Measurements from ENCODE around the gene EIF3L.

The EIF3L gene

DNA sequence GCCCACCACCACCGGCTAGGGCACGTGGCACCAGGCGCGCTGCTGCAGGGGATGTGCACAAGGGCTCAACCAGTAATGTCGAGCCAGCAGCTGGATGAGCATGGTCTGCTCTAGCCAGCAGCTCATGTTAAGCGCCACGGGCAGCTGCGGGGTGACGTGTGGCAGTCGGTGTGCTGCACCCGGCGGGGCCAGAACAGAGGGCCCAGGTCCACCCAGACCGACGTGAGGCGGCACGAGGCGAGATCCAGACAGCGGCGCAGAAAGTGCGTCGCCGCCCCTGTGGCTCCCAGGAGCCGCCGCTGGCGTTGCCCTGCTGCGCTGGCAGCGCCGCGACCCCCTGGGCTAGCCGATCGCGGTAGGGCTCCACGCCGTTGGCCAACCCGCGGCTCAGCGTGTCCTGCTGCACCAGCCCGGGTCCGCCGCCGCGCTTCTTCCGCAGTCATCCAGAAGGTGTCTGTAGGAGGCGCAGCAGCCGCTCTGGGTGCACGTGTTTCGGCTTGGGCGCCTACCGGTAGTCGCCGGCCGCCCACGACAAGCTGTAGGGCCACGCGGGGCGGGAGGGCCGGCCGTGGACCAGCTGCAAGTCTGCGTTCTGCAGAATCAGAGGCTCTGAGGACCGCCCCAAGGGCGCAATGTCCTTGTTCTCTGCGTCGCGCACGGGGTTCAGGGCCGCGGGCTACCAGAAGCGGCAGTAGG lies 30.7 kb upstream of the EIF3L start:
- H3K4me3 ChIP-seq (ENCODE audit: low read depth, low read length): peak overlapping the region; percentile 44
- peak; percentile 57 for DNase-seq (ENCODE audit: low read depth)
- TF ChIP-seq CTCF (conservative IDR thresholded peaks at IDR 0.05; ENCODE audit: low read depth, low read length): peak; percentile 53

DNA sequence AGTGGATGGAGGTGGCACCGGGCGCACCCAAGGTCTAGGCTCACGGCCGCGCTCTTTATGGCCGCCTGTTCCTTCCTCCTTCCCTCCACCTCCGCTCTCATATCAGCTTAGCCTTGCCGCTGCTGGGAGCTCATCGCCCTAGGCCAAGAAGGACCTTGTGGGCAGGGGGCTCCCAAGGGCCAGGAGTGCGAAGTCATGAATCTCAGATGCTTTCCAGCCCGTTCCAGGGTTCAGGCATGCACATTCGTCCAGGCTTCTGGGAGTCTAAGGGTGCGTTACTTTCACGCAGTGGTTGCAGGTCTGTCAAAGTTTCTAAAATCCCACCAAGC lies 30.1 kb upstream of the EIF3L start:
- peak overlapping the region; percentile 44 for H3K4me3 ChIP-seq (ENCODE audit: low read depth, low read length)
- no peak for TF ChIP-seq CTCF (conservative IDR thresholded peaks at IDR 0.05; ENCODE audit: low read depth, low read length)
- DNase-seq (ENCODE audit: low read depth): no peak

GRCh38 chr22:37820350-37820749 lies 28.9 kb upstream of the EIF3L start:
- no peak for TF ChIP-seq CTCF (conservative IDR thresholded peaks at IDR 0.05; ENCODE audit: low read depth, low read length)

GRCh38 chr22:37822079-37822833 lies 27.0 kb upstream of the EIF3L start:
- no peak overlapping the region for H3K4me3 ChIP-seq (ENCODE audit: low read depth, low read length)
- TF ChIP-seq CTCF (conservative IDR thresholded peaks at IDR 0.05; ENCODE audit: low read depth, low read length): no peak
- DNase-seq (ENCODE audit: low read depth): no peak

More at GRCh38 chr22:37820350-37820749, 28.9 kb upstream of the EIF3L start:
- DNase-seq (ENCODE audit: low read depth): no peak
- H3K4me3 ChIP-seq (ENCODE audit: low read depth, low read length): no peak overlapping the region

DNA sequence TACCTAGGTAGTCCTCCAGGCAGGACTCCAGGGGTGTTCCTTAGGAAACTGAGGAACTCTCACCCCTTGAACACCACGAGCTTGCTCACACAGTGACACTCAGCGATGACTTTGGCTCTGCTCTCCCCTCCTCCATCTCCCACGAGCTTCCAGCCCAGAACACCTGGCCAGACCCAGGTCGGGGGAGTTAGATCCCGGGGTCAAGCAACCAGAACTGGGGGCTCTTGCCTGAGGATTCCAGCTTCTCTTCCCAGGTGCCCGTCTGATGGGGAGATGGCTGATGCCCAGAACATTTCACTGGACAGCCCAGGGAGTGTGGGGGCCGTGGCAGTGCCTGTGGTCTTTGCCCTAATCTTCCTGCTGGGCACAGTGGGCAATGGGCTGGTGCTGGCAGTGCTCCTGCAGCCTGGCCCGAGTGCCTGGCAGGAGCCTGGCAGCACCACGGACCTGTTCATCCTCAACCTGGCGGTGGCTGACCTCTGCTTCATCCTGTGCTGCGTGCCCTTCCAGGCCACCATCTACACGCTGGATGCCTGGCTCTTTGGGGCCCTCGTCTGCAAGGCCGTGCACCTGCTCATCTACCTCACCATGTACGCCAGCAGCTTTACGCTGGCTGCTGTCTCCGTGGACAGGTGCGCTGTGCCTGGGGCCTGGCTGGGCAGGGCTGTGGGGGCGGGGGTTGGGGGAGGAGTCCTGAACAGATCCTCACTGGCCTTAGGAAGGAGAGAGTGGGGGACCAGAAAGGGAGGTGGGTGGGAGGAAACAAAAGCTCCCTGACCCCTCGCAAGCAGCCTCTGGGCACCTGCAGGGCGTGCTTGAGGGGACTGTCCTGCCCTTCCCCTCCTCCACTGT lies 25.9 kb upstream of the EIF3L start, which contains the start of gene GALR3:
GALR3 (plus strand) TSS at position 249 of the 852 bp plus-strand sequence; CDS start at position 274, 25 bp downstream.
- no peak for TF ChIP-seq CTCF (conservative IDR thresholded peaks at IDR 0.05; ENCODE audit: low read depth, low read length)
- DNase-seq (ENCODE audit: low read depth): no peak
- no peak within 1 kb of the TSS for H3K4me3 ChIP-seq (ENCODE audit: low read depth, low read length)

DNA sequence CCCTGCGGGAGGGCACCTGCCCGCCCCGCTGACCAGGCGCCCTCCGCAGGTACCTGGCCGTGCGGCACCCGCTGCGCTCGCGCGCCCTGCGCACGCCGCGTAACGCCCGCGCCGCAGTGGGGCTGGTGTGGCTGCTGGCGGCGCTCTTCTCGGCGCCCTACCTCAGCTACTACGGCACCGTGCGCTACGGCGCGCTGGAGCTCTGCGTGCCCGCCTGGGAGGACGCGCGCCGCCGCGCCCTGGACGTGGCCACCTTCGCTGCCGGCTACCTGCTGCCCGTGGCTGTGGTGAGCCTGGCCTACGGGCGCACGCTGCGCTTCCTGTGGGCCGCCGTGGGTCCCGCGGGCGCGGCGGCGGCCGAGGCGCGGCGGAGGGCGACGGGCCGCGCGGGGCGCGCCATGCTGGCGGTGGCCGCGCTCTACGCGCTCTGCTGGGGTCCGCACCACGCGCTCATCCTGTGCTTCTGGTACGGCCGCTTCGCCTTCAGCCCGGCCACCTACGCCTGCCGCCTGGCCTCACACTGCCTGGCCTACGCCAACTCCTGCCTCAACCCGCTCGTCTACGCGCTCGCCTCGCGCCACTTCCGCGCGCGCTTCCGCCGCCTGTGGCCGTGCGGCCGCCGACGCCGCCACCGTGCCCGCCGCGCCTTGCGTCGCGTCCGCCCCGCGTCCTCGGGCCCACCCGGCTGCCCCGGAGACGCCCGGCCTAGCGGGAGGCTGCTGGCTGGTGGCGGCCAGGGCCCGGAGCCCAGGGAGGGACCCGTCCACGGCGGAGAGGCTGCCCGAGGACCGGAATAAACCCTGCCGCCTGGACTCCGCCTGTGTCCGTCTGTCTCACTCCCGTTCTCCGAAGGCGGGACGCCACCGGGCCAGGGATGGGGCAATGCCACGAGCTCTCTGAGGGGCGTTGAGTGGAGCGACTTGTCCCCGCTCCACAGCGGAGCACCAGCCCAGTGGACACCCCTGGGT lies 24.3 kb upstream of the EIF3L start:
- TF ChIP-seq CTCF (conservative IDR thresholded peaks at IDR 0.05; ENCODE audit: low read depth, low read length): no peak
- peak; percentile 24 for DNase-seq (ENCODE audit: low read depth)
- H3K4me3 ChIP-seq (ENCODE audit: low read depth, low read length): peak overlapping the region; percentile 39

Measured in choroid plexus epithelial cell (primary cell).